NOMO-1 treated with DMSO at 0.1 percent for 48 hours (cell line): ENCODE results near the gene PNLIPRP1.

Source experiments
- DNase-seq: peaks from one replicate; lab custom pipeline; 2025; ENCODE audit not compliant: unreplicated experiment; lab: John Stamatoyannopoulos, UW

PNLIPRP1 gene

DNA sequence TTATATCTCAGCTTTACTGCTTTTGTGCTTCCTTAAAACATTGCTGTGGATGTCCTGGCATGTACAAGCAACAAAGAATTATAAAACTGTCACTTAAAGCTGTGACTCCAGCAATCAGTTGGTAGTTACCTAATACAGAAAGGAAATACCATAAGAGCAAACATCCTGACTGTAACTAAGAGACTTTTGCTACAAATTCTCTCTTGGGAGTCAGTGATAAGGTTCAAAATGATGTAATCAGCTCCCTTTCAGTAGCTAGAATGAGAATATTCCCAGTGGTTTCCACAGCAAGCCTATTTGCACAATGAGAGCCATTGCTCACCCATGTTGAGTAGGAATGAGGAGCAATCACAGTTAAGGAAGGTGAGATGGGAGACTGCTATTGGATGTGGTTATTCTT is 7.6 kb downstream of the PNLIPRP1 start:
- DNase-seq, result no peak

DNA sequence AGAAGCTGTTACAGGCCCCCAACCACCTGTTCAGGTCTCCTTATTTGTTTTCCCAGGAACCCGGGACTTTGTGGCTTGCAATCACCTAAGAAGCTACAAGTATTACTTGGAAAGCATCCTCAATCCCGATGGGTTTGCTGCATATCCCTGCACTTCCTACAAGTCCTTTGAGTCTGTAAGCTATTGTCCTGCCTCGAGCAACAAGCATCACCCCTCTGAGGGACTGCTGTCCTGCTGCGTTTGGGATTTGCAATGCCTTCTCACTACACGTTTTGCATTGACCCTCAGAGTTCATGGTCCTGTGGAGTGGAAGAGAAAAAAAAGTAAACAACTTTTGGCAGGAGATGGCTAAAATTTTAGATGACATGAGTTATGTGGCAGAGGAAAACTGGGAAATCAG is 9.2 kb downstream of the PNLIPRP1 start:
- no peak for DNase-seq

DNA sequence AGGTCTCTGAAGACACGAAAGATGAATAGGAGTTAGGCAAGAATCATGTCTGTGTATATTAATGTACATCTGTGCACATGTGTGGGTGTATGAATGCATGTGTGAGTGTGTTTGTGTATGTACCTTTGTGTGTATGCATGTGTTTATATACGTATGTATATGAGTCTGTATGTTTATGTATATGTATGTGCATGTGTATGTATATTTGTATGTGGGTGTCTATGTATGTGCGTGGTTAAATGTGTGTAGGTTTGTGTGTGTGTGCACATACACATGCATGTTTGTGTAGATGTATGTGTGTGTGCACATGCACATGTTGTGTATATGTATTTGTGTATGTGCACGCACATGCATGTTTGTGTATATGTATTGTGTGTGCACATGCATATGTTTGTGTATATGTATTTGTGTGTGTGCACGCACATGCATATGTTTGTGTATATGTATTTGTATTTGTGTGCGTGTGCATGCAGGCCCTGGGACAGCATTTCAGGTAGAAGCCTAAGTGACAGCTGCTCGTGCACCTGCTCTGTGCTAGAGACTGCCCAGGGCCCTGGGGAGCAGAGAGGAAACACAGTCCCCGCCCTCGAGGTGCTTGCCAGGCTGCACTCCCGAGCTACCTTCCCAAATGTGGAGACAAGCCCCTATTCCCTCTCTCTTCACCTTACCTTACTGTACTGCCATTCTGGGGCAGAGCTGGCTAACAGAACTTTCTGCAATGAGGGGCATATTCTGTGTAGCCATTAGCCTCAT is 12.1 kb downstream of the PNLIPRP1 start:
- no peak for DNase-seq

DNA sequence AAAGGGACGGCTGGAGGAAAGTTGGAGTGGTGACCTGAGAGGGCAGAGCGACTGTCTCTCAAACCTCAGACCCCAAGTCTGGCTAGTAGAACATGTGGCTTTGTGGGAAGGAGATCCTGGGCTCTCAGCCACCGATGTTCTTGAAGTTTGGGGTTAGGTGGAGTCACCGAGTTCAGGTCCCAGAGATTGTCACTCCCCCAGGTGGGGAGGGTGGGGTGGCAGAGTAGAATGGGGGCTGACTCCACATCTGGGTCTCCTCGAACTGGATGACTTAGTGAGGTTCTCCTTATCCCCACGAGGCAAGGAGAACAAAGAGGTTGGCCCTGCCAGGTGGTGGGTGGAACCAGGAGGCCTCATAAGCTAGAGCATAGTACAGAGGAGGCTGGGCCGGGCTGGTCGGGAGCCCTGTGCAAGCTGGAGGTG is 15.3 kb downstream of the PNLIPRP1 start:
- DNase-seq, result no peak

DNA sequence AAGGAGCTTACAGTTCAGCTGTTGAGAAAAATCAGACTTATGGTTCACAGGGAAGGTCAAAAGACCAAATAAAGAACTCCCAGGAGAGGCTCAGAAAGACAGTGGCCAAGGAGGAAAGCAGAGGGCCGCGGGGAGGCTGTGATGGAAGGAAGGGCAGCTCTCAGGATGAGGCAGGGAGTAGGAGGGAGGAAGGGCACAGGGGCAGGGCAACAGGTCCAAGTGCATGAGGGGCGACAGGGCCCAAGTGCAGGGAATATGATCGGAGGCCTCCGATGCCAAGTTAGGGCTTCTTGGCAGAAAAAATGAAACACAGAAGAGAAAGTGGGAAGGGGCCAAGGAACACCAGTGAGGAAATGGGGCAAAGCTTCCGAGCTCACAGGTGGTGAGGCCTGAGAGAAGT is 16.6 kb downstream of the PNLIPRP1 start:
- DNase-seq, result no peak

DNA sequence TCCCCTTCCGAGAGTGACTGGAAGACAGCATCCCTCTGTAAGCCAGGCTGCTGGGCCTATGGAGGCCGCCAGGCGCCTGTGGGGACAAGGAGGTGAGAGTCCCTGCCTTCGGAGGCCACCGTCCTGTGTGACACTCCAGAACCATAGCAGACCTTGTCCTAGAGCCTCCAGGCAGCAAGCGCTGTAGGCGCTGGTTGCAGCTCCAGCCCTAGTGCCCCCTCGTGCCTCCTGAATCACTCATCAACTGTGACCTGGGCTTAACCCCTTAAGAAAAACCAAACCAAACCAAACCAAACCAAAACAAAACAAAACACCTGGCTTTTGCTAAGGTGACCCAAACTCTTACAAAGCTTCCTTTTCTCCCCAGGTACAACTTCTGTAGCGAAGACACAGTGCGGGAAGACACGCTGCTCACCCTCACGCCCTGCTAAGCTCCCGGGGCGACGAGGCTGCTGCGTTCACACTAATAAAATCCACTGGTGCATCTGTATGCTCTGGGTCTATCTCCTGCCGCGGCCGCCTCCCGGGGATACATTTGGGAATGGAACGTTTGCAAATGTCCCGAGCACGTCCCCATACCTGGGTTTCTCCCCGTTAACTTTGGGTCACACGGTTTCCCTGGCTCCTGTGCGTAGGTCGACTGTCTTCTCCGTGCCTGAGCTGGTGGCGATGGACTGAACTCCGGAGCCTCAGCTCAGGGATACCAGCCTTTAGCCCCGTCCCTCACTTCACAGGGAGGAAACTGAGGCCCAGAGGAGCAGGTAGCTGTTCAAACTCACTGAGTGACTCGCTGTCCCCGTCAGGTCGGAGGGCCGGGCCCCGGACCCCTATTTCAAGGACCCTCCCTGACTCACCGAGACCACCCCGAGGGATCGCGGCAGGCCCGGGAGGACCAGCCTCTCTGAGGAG is 18.2 kb downstream of the PNLIPRP1 start:
- no peak for DNase-seq

DNA sequence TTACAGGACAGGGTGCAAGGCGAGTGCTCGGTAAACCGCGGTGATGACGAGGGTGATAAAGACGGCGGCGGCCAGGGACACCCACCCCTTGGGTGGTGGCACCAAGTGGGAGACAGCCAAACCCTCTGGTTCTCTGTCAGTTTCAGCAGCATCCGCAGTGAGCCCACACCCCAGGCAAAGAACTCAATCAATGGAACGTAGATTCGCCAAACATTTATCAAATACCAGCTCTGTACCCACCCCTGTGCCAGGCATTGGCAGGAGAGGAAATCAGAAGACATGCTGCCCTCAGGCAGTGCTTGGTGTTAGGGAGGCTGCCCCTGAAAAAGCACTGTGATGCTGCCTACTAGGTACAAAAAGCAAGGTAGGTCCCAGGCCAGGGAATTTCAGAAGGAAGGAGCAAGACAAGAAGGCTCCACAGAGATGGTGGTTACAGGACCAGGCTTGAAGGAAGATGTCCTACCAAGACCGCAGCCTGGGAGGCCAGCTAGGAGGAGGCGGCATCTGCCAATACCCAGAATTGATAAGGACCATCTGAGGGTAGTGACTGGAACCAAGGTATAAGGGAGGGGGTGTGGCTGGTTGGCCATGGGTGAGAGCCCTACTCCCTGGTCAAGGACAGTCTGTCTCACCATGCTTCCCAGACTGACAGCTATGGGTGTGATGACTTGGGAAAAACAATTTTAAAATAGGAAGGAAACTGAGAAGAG is 19.8 kb downstream of the PNLIPRP1 start:
- no peak for DNase-seq

DNA sequence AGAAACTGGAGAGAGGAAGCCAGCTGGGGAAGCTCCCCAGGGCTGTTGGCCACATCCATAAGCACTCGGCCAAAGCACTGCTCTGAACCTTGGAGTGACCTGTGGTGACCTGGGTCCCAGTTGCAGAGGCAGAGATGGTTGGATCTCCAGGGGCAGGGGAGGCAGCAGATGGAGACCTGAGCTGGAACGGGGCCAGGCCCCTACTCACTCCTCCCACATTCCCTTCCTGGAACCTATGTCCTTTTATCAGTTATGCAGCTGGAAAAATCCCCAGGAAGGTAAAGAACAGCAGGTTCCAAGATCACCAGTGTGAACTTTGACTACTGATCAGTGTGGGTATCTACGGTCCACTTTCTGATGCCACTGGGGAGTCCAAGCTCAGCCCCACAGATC is 20.4 kb downstream of the PNLIPRP1 start:
- DNase-seq, result no peak

DNA sequence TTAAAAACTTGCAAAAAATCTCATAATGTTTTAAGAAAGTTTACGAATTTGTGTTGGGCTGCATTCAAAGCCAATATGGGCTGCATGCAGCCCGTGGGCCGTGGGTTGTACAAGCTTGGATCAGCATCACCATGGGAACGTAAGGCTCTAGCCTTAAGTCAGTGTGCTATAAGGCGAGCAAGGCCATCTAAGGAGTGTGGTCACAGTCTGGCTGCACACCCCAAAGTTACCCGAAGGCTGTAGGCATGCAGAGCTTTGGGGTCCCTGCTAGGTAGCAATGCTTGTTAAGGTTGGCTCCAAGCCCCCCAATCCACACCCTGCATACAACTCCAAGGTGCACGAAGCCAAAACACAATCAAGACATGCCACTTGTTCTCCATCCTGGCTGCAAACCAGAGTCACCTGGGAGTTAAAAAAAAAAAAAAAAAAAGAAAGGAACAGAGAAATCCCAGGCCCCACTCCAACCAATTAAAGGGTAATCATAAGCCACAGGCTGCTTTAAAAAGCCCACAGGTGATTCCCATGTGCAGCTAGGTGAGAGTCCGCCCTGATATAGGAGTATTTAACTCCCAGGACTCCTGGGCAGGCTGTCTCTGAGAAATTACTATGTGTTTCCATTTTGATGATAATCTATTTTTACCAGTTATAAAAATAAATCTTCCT is 21.5 kb downstream of the PNLIPRP1 start:
- DNase-seq, result no peak

DNA sequence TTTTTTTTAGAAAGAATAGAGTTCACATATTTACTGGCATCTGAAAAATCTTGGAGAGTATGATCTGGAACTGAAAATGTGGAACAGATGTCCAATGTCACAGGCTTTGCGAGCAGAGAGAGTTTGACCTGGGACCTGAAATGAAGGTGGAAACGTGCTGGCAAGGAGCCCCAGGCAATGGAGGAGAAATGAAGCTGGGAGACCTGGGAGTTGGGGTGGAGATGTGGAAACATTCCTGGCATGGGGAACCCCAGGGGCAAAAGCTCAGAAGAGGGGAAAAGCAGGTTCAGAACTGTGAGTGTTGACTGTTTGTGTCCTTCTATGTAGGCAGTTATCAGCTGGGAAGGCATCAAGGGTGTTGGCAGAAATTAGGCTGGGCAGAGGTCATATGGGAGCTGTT is 22.7 kb downstream of the PNLIPRP1 start:
- DNase-seq, result no peak

DNA sequence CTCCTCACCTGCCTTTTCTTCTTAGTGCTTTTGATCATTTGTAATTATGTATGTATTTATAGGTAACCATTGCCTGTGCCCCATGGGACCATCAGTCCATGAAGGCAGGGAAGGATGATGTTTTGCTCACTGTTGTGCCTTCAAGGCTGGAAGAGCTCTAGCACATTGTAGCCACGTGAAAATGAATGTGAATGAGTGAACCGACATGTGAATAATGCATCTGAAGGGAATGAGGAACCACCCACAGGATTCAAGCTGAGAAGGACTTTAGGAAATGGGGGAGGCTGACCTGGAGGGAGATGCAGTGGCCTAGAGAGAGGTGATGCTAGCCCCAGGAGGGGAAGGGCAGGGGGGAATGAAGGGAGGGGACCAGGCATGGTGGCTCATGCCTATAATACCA is 24.0 kb downstream of the PNLIPRP1 start:
- DNase-seq, result no peak

DNA sequence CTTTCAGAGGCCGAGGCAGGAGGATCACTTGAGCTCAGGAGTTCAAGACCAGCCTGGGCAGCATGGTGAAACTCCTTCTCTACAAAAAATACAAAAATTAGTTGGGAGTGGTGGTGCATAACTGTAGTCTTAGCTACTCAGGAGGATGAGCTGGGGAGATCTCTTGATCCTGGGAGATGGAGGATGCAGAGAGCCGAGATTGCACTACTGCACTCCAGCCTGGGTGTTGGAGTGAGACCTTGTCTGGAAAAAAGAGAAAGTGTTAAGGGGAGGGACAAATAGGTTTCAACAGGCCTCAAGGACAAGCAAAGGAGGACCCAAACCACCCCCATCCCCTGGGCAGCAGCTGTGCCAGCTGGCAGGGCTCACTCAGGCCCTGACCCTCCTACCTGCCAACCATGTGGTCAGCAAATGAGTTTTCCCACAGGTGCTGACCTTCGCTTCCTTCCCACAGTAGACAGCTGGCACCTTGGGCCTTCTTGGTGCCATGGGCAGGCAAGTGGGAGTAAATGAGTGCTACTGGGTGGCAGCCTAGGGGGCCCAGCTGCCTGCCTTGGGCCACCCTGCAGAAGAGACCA is 24.5 kb downstream of the PNLIPRP1 start:
- no peak for DNase-seq

DNA sequence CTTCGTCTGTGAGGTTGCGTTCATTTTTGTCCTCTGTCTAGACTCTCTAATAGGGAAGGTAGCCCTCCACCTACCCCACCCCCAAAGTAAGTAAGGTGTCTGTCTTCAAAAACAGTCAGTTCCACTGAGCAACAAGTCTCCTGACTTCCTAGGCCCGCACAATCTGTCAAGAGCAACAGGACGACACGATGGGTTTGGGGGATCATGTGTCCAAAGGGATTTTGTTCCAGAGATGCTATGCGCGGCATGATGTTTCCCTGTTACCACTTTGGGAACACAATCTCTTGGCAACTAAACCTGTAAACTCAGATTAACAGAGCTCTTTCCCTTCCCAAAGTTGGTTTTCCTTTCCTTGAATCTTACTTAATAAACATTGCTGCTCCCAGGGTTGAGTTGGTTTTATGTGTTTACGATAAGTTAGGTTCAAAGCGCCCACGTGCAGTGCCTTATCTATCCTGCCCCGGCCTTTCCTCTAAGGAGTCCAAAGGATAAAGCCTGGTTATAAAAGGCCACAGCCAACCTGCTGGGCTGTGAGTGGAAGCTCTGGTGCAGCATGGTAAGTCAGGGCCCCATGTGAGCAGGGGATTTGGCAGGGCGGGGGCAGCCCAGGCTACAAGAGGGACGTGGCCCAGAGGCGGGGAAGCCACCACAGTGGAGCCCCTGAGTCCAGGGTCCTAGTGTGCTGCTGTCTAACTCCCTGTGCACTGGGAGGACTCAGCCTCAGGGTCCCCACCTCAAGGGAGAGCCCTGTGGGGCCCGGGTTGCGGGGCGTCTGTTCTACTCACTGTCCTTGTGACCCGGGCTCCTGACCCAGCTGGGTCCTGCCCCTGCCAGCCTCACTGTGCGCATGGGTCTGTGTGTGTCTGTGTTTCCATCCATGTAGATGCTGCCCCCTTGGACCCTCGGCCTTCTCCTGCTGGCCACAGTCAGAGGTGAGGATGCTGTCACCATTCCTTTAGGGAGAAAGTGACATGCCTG is 30.0 kb downstream of the PNLIPRP1 start, which contains the start of gene PNLIPRP2:
Gene PNLIPRP2, plus strand, starts transcription at position 531 of the 978 bp plus-strand sequence.
- no peak for DNase-seq

DNA sequence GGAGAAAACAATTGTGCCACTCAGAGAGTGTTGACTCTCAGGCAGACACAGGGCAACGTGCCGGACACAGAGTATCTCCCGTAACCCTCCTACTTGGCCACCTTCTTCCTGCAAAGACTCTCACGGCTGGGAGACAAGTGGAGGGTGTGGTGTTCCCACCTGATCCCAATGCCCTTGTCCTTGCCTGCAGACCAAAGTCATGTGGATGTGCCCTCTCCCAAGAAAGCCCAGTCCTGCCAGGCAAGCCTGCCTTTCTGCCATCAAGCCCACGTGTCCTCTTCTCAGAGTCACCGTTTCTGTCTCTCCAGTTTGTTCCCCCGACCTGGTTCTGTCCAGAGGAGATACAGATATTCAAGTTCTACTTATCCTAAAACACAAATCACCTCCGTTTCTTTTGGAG is 30.7 kb downstream of the PNLIPRP1 start:
- no peak for DNase-seq

DNA sequence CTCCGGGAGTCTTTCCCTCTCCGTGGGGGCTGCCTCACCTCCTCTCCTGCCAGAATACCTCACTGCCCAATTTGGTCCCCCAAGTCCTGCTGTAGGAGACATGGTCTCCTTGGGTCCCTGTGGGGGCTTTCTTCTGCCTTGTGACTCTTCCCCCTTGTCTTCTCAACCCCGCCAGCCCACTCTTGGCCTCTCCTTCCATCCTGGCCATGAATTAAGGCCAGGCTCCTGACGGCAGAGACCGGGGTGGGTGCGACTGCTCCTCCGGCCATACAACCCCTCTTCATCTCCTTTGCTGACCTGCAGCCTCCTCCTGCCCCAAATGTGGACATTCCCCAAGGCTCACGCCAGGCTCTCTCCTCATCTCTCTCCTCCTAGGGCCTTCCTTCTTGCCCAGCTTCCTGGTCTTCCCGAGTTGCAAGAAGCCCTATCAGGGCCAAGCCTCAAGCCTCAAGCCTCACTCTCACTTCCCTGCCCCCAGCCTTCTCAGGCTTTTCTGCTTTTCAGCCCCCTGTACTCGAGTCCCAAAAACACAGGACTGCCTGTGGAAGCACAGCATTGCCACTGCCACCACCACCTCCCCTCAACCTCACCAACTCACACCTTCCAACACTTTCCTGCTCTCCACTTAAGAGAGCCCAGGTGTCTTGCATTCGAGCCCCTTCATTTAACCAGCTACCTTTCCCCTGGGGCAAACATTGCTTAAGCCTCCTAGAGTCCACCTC is 31.3 kb downstream of the PNLIPRP1 start:
- no peak for DNase-seq

DNA sequence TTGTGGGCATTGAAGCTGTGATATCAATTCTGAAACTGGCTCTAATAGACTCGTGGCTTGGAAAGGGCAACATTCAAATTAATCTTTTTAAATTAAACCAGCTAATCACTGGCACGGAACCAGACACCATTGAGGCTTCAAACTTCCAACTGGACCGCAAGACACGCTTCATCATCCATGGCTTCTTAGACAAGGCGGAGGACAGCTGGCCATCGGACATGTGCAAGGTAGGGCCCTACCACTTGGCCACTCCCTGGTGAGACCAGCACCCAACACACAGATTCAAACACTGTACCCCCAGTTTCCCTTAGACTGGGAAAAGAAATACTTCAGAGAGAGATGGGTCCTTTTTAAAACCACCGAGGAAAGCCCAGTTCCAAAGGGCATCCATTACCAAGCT is 35.1 kb downstream of the PNLIPRP1 start:
- no peak for DNase-seq

DNA sequence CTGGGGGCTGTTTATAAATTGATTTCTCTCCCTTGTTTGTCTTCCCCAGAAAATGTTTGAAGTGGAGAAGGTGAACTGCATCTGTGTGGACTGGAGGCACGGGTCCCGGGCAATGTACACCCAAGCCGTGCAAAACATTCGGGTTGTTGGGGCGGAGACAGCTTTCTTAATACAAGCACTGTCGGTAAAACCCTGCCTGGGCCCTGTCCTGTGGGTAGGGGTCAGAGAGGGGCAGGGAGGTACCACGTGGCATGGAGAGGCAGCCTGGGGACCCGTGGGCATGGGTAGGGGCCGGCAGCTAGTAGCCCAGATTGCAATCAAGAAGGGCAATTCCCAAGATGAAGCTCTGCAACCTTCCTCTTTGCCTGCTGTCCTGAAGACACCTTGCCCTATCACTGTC is 36.1 kb downstream of the PNLIPRP1 start:
- no peak for DNase-seq

DNA sequence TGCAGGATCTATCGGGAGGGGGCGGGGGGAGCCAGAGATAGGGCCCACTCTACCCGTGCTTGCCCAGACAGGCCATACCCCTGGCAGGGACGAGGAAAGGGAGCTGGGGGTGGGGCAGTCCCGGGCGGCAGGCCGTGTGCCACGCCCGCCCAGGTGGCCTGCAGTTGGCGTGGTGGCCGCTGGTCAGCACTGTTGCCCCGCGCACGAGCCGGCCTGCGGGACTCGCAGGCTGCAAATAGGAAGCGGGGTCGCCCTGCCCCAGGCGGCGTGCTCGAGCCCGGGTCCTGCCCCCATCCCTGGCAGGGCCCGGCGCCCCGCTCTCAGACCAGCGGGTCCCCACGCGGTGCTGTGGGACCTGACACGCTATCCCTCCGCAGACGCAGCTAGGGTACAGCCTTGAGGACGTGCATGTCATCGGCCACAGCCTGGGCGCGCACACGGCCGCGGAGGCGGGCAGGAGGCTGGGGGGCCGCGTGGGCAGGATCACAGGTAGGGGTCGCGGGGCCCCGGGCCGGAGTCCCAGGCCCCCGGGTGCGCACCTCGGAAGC is 36.7 kb downstream of the PNLIPRP1 start:
- DNase-seq, result no peak

DNA sequence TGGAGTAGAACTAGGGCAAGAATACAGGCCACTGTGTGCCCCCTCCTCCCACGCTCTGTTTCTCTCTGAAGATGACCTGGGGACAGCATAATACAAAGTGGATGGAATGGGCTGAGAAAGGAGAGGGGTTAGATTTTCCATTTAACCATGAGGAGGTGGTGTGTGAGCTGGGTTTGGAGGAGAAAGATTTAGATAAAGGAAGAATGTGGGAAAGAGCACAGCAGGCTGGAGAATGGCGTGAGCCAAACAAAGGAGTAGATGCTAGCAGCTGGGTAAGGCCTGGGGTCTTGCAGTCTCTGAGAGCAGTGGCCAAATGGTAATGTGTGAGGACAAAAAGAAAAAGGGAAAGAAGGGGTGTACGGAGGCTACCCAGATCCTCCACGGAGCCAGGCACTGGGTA is 38.6 kb downstream of the PNLIPRP1 start:
- DNase-seq, result no peak
